GM19468 (cell line): Measurements from ENCODE around the gene EFNA2.

ENCODE experiments used
- ATAC-seq: cut with Tn5 transposase; IDR thresholded peaks from one replicate; pipeline ENCODE4 v1.9.1; 2021; ENCODE audit warnings: mild to moderate bottlenecking, moderate library complexity, moderate number of reproducible peaks; ENCODE audit not compliant: unreplicated experiment; ENCODE audit errors: extremely low read depth

EFNA2 gene

DNA sequence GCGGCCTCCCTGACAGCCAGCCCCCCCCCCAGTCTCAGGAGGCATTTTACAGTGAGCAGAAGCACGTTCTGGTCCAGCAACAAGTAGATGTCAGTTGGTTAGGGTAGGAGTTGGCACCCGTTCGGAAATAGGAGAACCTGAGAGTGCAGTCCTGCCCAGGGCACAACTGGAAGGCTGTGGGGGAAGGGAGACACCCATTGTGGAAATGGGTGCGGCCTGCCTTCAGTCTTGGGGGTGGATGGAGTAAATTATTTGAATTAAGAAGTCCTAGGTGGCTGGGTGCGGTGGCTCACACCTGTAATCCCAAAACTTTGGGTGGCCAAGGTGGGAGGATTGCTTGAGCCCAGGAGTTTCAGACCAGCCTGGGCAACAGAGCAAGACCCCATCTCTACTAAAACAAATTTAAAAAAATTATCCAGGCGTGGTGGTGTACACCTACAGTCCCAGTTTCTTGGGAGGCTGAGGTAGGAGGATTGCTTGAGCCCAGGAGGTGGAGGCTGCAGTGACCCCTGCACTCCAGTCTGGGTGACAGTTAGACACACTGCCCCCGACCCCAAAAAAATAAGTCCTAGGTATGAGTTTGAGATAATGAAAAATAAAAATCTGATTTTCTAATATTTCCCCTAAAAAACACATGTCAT is 15.3 kb upstream of the EFNA2 start:
- ATAC-seq: no peak

DNA sequence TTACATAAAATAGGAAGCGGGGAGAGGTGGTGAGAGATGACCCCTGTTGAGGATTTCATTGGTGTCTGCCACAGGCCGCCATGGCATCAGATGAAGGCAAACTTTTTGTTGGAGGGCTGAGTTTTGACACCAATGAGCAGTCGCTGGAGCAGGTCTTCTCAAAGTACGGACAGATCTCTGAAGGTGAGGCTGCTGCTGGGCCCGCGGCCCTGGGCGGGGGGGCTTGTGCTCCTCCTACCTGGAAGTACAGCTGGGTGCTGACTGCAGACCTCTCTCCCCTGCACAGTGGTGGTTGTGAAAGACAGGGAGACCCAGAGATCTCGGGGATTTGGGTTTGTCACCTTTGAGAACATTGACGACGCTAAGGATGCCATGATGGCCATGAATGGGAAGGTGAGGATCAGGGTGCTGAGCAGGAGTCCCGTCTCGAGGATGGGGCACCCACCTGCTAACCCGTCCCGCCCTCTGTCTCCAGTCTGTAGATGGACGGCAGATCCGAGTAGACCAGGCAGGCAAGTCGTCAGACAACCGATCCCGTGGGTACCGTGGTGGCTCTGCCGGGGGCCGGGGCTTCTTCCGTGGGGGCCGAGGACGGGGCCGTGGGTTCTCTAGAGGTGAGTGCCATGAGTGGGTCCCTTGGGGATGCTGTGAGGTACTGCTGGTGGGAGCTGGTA is 14.7 kb upstream of the EFNA2 start:
- no peak for ATAC-seq

DNA sequence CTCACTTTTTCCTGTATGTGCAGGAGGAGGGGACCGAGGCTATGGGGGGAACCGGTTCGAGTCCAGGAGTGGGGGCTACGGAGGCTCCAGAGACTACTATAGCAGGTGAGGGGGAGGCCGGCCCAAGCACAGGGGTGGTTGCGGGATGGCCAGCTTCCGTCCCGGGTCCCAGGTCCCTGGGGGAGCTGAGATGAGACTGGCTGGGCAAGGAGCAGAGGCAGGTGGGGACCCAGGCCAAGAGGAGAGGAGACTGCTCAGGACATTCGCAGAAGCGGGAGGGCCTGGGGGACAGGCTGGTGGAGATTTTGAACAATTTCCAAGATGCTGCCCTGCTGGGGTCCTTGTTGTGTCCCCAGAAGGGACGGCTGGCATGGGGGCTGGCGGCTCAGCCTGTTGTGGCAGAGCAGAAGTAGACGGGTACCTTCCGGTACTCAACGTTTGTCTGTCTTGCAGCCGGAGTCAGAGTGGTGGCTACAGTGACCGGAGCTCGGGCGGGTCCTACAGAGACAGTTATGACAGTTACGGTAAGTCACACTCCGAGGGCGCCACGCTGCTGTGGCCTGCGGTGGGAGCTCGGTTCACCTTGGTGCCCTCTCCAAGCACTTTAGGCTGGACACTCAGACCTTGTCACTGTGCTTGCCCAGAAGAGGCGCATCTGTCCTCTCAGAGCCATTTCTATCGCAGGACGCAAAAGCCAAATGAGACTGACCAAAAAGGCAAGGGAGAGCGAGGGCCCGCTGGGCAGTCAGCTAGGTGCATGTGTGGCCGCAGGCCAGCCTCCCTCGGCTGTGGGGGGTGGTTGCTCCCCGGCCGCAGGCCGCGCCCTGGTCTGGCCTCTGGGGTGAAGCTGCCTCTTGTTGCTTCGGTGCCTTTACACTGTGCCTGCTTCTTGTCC is 13.9 kb upstream of the EFNA2 start:
- ATAC-seq: no peak

DNA sequence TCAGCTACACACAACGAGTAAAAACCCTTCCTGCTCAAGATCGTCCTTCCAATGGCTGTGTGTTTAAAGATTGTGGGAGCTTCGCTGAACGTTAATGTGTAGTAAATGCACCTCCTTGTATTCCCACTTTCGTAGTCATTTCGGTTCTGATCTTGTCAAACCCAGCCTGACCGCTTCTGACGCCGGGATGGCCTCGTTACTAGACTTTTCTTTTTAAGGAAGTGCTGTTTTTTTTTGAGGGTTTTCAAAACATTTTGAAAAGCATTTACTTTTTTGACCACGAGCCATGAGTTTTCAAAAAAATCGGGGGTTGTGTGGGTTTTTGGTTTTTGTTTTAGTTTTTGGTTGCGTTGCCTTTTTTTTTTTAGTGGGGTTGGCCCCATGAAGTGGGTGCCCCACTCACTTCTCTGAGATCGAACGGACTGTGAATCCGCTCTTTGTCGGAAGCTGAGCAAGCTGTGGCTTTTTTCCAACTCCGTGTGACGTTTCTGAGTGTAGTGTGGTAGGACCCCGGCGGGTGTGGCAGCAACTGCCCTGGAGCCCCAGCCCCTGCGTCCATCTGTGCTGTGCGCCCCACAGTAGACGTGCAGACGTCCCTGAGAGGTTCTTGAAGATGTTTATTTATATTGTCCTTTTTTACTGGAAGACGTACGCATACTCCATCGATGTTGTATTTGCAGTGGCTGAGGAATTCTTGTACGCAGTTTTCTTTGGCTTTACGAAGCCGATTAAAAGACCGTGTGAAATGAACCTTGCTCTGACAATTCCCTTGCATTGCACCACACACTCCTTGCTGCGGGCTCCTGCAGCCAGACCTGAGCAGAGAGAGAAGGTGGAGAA is 13.0 kb upstream of the EFNA2 start:
- ATAC-seq: no peak

DNA sequence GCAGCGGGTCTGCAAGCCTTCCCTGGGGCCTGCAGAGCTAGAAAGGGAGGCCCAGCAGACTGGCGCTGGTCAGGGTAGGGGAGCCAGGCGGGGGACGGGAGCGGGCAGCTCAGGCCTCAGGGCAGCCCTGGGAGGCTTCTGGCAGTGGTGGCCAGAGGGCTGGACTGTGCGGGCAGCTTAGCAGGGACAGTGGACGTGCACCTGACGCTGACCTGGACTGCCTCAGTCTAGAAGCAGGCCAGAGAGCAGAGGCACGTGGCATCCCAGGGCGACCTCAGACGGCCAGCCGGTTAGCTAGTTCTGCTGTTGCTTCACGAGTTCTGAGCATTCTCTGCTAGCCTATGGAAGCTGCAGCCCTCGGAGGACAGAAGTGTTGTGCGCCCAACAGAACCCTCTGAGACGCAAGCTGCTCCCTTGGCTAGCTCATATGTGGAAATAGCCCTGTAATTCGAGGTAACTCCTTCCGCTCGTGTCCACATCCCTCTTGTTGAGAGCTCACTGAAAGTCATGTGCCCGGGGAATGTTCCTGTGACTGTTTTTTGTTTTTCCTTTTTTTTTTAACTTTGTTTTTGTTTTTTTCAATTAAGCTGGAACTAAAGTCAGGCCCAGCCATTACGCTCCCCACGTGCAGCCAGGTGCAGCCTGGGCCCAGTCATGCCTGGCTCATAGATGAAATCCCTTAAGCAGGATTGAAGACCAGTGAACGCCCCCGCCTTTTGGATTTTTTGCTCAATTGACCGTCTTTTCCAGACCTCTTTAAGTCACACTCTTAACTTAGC is 12.2 kb upstream of the EFNA2 start:
- ATAC-seq: no peak

DNA sequence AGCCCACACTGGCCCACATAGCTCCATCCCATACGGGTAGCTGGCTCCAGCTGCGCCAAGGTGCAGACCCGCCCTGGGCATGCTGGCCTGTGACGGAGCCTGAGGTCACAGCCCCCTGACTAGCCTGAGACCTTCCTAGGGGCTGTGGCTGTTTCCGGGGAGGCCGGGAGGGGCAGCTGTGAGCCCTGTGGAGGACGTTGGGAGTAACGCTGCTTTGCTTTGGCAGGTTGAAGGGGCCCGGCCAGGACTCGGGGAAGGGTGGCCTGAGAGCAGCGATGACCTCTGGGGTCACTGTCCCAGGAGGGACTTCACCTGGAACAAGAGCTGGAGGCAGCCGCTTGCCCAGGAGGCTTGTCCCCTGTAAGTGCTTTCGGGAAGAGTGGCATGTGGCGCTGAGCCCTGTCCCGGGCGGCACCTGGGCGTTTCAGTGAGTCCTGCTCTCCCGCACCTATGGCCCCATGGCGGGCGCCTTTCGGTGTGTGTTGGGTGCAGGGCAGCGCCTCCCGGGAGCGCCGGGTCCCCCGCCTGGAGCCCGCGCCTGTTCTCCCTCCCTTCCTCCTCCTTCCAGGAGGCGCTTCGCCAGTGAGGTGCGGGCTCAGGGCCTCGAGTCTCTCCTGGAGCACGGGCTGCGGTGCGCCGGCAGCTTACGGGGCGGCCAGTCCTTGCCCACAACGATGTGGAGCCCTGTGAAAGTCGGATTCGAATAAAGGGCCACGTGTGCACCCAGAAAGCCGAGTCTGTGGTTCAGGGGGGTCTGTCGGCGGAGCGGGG is 11.4 kb upstream of the EFNA2 start:
- no peak for ATAC-seq

DNA sequence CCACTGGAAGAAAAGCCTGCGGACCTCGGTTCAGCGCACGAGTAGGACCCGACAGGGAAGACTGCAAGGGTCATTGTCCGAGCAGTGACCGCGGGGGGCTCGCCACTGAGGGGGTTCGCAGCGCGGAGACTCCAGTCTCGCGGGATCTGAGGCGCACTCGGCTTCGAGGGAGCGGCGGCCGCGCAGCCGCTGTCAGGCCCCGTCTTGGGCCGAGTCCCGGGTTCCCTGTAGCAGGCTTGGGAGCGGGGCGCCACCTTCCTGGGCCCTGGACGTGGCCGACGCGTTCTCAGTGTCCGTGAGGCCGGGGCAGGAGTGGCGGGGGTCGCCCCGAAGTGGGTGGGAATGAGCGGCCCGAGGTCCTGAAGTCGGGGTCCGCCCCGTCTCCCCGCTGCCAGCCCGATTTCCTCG is 10.8 kb upstream of the EFNA2 start:
- ATAC-seq: no peak

DNA sequence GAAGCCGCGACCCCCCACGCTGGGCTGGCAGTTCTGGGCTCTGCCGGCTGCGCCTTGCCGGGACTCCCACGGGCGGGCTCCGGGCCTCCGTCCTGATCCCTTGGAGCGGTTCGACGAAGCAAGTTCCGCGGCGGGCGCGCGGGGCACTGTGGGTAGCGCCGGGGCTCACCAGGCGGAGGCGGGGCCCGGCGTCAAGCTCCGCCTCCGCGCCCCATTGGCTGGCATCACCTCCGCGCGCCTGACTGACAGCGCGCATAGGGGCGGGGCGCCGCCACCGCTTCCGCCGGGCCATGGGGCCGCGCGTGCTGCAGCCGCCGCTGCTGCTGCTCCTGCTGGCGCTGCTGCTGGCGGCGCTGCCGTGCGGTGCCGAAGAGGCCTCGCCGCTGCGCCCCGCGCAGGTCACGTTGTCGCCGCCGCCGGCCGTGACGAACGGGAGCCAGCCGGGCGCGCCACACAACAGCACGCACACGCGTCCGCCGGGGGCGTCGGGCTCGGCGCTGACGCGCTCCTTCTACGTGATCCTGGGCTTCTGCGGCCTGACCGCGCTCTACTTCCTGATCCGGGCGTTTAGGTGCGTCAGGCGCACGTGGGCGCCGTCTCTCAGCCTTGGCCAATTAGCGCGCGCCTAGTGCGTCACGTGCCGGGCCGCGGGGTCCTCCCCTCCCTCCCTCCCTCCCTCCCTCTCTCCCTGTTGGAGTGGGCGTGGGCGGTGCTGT is 10.3 kb upstream of the EFNA2 start, which contains the start of gene FAM174C:
TSS of gene FAM174C (plus strand) at position 271 of the 716 bp plus-strand sequence. CDS start at position 291, 20 bp downstream.
- peak; percentile 73 for ATAC-seq

DNA sequence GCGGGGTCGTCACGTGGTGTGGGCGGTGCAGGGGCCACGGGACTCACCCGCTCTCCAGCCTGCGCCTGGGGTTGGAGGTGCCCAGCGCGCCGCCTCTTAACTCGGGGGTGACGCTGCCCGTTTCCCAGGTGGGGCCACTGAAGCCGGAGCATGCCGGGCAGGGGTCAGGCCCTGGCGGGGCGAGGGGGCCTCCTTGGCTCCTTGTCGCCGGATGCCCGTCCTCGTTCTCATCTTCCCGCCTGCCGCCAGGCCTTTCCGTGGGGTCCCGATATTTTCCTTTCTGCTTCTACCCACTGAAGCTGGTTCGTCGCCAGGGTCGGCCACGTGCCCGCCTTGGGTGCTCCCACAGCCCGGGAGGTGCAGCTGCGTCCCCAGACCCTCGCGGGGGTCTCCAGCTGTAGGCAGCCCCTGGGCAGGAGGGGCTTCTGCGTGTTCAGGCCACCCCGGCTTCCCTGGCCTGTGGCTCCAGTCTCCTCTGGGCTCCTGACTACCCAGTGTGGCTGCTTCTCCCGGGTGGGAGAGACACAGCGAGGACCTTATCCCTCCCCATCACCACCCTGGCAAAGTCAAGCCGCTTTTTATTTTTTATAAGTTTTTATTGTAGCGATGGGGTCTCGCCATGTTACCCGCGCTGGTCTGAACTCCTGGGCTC is 9.6 kb upstream of the EFNA2 start:
- ATAC-seq: no peak

DNA sequence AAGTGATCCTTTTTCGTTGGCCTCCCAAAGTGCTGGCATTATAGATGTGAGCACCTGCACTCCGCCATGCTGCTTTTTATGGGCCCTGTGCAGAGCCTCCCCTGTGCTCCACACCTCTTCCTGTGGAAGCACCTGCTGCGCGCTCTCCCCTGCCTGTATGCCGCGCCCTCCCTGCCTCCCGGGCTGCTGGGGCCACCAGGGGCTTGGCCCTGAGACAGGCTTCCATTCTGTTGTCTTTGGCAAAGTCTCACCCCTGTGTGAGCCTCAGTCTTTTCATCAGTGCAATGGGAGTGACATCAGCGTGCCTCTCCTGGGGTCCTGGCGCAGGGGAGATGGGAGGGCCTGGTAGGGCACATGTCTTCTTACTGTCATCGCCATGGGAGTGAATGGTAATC is 9.0 kb upstream of the EFNA2 start:
- ATAC-seq: no peak

DNA sequence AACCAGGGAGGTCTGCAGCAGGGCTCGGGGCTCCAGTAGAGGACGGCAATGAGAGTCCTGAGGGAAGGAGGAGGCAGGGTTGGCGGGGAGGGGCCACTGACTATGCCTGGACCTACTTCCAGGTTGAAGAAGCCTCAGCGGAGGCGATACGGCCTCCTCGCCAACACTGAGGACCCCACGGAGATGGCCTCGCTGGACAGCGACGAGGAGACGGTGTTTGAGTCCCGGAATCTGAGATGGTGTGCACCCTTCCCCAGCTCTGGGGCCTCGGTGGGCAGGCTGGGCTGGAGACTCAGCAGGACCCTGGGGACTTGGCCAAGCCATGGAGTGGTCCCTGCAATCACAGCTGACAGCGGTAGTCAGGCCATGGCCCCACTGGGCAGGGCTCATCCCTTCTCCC is 8.6 kb upstream of the EFNA2 start:
- ATAC-seq: no peak

DNA sequence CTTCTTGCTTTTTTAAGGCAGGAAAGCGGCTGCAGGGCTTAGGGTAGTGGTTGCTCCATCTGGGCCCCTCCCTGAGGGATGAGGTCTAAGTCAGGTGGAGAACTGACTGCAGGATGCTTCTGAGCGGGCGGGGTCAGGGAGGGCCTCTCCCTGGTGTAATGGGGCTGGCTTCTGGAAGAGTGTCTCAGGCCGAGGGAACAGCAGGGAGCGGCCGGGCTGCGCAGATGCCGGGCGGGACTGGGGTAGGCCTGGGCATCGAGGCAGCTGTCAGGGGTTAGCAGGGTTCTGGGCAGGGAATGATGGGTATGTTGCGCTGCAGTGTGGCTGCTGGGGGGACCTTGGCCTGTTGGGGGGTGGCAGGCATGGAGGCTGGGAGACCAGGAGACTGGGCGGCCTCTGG is 7.6 kb upstream of the EFNA2 start:
- no peak for ATAC-seq

DNA sequence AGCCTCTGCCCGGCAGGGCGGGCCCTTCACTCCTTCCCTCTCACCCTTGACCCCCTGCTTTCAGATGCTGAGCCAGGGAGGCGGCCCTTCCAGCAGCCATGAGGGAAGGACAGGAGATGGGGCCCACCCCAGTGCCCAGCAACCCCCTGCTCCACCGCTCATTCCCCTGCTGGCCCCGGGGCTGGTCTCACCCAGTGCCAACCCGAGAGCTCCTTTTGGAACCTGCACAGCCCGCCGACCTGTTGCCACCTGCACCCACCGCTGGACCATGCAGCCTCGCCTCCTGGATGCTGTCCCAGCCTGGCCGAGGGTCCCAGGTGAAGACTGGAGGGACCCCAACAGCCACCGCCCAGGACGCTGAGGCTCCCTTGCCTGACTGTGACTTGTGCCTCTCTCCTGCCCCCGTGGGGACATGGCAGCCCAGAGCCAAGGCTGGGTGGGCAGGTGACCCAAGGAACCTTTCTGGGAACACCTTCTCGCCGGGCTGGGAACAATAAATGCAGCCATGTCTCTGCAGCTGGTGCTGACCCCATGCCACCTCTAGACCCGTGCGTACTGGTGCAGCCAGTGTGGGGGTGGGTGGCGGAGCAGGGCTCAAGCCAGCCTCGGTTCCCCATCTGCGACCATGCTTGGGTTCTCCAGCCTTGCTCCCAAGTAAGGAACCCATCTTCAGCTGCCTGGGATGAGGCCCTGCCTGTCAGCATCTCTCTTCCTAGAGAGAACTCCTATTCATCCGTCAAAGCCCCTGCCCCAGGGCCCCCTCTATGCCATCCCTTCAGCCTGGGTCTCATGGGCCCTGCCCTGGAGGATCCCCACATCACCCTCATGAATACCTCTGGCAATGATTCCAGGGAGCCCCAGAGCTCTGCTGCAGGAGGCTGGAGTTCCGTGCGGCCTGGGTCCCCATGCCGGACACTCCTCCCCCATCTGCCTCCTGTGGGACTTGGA is 6.7 kb upstream of the EFNA2 start:
- ATAC-seq: no peak

DNA sequence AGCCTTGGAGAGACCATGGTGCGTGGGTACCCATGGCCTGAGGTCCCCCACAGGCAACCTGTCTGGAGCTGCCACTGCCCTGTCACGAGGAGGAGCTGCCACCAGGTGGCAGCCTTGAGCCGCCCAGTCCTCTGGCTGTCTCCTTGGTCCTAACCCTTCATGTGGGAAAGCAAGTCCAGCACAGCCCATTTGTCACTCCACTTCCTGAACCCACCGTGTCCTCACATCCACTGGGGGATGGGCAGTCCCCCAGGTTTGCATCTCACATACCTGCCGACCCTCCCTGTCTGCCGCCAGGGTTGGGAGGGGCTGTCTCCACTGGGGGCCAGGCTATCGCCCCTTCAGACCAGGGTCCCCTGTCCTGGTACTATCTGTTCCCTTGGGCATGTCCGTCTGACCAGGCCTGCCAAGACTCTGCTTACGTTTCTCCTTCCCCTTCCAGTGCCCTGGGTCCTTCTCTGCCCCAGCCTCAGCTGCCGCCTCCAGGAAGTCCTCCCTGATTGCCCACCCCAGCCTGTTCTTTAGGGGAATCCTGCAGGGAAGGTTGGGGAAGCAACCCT is 5.8 kb upstream of the EFNA2 start:
- no peak for ATAC-seq

DNA sequence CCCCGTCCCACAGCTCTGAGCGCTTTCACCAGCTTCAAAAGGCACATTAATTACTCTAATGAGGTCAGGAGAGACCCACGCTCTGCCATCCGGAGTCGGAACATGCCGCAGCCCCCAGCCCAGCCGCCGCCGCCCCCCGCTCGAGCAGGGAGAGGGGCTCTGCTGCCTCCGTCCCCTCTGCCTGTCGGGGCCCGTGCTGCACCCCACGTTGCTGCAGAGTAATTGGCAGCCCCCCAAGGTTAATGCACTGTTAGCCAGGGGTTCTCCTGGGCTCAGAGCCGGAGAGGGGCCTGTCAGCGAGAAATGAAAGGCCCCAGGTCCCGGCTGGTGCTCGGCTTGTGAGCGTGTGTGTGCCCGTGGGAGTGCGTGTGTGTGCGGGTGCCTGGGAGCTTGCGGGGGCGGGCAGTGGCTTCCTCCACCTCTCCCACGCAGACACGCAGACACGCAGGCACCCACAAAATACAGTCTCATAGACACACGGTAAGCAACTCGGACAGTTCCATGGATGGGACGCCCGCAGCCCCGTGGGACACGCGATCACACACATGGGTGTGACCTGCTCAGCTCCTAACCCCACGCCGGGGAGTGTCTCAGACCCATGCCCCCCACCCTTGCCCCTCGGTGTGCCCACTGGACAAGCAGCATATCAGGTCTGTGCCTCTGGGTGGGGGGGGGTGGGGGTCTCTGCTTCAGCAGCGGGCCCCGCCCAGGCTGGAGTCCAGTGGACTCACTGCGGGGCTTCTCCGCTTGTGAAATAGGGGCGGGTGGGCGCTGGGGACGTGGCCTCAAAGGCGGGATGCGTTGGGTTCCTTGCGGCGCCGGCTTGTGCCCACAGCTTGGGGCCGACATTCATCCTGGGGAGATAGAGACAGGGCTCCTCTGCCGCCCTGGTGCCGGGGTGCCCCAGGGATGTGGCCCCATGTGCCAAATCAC is 4.8 kb upstream of the EFNA2 start:
- ATAC-seq: no peak
